ENCODE measurements around the gene ZNF714.

DNA sequence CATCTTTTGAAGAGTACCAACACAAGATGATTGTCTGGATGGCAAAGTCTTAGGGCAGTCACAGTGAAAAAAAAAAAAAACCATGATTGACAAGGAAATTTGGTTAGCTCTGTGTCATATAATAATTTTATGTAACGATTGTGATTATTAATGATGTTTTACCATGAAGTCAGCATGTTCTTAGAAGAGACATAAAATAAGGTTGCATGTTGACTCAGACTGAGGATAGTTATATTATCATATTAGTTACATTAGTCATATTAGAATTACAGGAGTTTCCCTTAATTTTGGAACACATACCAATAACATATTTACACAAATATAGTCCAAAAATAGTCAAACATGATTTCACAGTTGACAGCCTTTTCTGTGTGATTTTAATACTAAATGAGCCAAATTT, 65.5 kb downstream of the ZNF714 start:
- TF ChIP-seq, protein P1, sequence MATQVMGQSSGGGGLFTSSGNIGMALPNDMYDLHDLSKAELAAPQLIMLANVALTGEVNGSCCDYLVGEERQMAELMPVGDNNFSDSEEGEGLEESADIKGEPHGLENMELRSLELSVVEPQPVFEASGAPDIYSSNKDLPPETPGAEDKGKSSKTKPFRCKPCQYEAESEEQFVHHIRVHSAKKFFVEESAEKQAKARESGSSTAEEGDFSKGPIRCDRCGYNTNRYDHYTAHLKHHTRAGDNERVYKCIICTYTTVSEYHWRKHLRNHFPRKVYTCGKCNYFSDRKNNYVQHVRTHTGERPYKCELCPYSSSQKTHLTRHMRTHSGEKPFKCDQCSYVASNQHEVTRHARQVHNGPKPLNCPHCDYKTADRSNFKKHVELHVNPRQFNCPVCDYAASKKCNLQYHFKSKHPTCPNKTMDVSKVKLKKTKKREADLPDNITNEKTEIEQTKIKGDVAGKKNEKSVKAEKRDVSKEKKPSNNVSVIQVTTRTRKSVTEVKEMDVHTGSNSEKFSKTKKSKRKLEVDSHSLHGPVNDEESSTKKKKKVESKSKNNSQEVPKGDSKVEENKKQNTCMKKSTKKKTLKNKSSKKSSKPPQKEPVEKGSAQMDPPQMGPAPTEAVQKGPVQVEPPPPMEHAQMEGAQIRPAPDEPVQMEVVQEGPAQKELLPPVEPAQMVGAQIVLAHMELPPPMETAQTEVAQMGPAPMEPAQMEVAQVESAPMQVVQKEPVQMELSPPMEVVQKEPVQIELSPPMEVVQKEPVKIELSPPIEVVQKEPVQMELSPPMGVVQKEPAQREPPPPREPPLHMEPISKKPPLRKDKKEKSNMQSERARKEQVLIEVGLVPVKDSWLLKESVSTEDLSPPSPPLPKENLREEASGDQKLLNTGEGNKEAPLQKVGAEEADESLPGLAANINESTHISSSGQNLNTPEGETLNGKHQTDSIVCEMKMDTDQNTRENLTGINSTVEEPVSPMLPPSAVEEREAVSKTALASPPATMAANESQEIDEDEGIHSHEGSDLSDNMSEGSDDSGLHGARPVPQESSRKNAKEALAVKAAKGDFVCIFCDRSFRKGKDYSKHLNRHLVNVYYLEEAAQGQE (IDR thresholded peaks at IDR 0.05; ENCODE audit: insufficient read depth in 1 of 2, low read depth in 2 of 2, low read length in 2 of 2), result no peak
- TF ChIP-seq POLR2AphosphoS5 (IDR thresholded peaks at IDR 0.05; ENCODE audit: low read depth, low read length) (no peak), TAF1 (IDR thresholded peaks at IDR 0.05; ENCODE audit: borderline replicate concordance, insufficient read depth, low read length) (no peak), SIN3A (IDR thresholded peaks at IDR 0.05; ENCODE audit: borderline replicate concordance, insufficient read depth, low read length) (no peak), FOXP2 (optimal IDR thresholded peaks at IDR 0.05; ENCODE audit: borderline replicate concordance, extremely low read depth, extremely low read length, insufficient read depth) (no peak)

Data from PFSK-1 (cell line).